ENCODE data around the gene FRMD1.

- TF ChIP-seq POLR2A (IDR thresholded peaks at IDR 0.05; ENCODE audit: control extremely low read depth in 1 of 2, low read depth in 2 of 2, low read length in 2 of 2) (no peak), YY1 (IDR thresholded peaks at IDR 0.05; ENCODE audit: low read depth, low read length) (no peak), SP1 (IDR thresholded peaks at IDR 0.05; ENCODE audit: low read depth, low read length) (no peak), EP300 (IDR thresholded peaks at IDR 0.05; ENCODE audit: borderline replicate concordance in 1 of 2, low read depth in 2 of 2, low read length in 2 of 2) (no peak), CTCF (IDR thresholded peaks at IDR 0.05; ENCODE audit: control extremely low read depth in 1 of 3, insufficient read depth in 1 of 3, low read depth in 1 of 3, low read length in 3 of 3) (no peak)
Observed at GRCh38 chr6:168039849-168040248, 39.2 kb downstream of the FRMD1 start.
